GM18951 (cell line): Measurements from ENCODE around the gene PSME1.

Experiments used
- POLR2A ChIP-seq: IDR thresholded peaks from 4 replicates; pipeline ENCODE4 v1.6.1; 2011; ENCODE audit warnings: mild to moderate bottlenecking; ENCODE audit not compliant: insufficient read length, insufficient read depth; ENCODE audit errors: extremely low read depth
- in situ Hi-C: fragments of 300-500 bp; cut with MboI; formaldehyde crosslinking; loops from one replicate; pipeline ENCODE4 v1.12.0; 2022; ENCODE audit warnings: low sequenced_read_pairs, mixed read lengths, inconsistent platforms; ENCODE audit not compliant: unreplicated experiment

PSME1 gene

GRCh38 chr14:24113801-24114531, 22.0 kb upstream of the PSME1 start:
- in situ Hi-C loops: no loop called here
- peak; percentile 73 for TF ChIP-seq POLR2A

- in situ Hi-C loops: no loop called here
- peak; percentile 55 for TF ChIP-seq POLR2A
Observed at GRCh38 chr14:24114532-24115421, 21.2 kb upstream of the PSME1 start, which contains the start of the genes DCAF11 and NRL. DCAF11 (plus strand) TSS chr14:24114777; CDS start chr14:24115595, 818 bp downstream. NRL (minus strand) TSS chr14:24114949; CDS start chr14:24082848, 32,101 bp downstream.

GRCh38 chr14:24115422-24116127, 20.4 kb upstream of the PSME1 start:
- in situ Hi-C loops: no loop called here
- TF ChIP-seq POLR2A: no peak

- TF ChIP-seq POLR2A: no peak
Observed at GRCh38 chr14:24116128-24116814, 19.7 kb upstream of the PSME1 start.

GRCh38 chr14:24117179-24117578, 18.8 kb upstream of the PSME1 start:
- in situ Hi-C loops: no loop called here
- no peak for TF ChIP-seq POLR2A

More at GRCh38 chr14:24116128-24116814, 19.7 kb upstream of the PSME1 start:
- in situ Hi-C loops: no loop called here

GRCh38 chr14:24119691-24120090, 16.3 kb upstream of the PSME1 start:
- no peak for TF ChIP-seq POLR2A
- in situ Hi-C loops: no loop called here

GRCh38 chr14:24121210-24121609, 14.8 kb upstream of the PSME1 start:
- no peak for TF ChIP-seq POLR2A
- in situ Hi-C loops: no loop called here

- in situ Hi-C loops: no loop called here
- TF ChIP-seq POLR2A: no peak
Observed at GRCh38 chr14:24122416-24122815, 13.6 kb upstream of the PSME1 start.

- in situ Hi-C loops: no loop called here
- TF ChIP-seq POLR2A: no peak
Observed at GRCh38 chr14:24122898-24123297, 13.1 kb upstream of the PSME1 start.

GRCh38 chr14:24123424-24124417, 12.3 kb upstream of the PSME1 start:
- in situ Hi-C loops: no loop called here
- no peak for TF ChIP-seq POLR2A

GRCh38 chr14:24126939-24127338, 9.1 kb upstream of the PSME1 start:
- in situ Hi-C loops: no loop called here
- no peak for TF ChIP-seq POLR2A

GRCh38 chr14:24127673-24128072, 8.3 kb upstream of the PSME1 start:
- no peak for TF ChIP-seq POLR2A
- in situ Hi-C loops: no loop called here
